Caki2 (cell line): ENCODE results near the gene NSMF. TPM values are rescaled to one million over a fixed set of nuclear protein-coding genes. Genes with fewer than 3 reads are reported as not detected.
A peak's percentile ranks its signal among the peaks of the same experiment; 100 is the strongest.

Source experiments
- DNase-seq: peaks from one replicate; pipeline ENCODE4 v3.0.0-alpha.2; 2015; ENCODE audit warnings: low read depth
- in situ Hi-C: cut with HindIII; loops from 2 replicates; pipeline ENCODE4 v1.10.0; 2016; ENCODE audit warnings: low sequenced_read_pairs, low pct_unique_long_range_greater_than_20kb, mixed read lengths
- total RNA-seq: library from RNA; depleted of rRNA; stranded (reverse); fragments of >200 nt; shearing (Covaris generic); gene quantifications from 2 replicates; pipeline ENCODE4 v1.2.3, GENCODE V29; 2014; ENCODE audit warnings: low replicate concordance

The NSMF gene
- total RNA-seq, 1 experiment from 2014 or later = 41.5 TPM

DNA sequence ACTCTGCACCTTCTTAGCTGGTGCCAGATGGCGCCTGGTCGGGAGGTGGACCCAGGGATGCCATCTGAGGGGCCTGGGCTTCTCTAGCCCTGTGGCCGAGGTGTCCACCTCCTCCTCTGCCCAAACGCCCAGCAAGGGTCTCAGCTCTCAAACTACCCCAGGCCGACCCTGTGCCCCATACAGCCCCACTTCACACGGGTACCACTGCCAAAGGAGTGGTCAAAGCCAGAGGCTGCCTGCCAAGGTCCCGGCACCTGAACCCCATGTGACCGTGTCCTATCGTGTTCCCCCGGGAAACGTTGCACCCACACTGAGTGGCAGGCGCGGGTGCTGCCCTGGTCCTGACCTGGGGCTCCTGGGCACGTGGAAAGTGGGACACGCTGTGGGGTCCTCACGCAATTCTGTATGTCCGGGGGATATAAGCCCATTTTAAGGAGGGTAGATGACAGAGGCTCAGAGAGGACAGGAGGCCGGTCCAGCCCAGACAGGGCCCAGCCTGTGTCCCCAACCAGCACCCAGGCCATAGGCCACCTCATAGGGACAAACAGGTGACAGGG, 19.9 kb downstream of the NSMF start:
- in situ Hi-C loops = no loop called here
- no peak for DNase-seq

DNA sequence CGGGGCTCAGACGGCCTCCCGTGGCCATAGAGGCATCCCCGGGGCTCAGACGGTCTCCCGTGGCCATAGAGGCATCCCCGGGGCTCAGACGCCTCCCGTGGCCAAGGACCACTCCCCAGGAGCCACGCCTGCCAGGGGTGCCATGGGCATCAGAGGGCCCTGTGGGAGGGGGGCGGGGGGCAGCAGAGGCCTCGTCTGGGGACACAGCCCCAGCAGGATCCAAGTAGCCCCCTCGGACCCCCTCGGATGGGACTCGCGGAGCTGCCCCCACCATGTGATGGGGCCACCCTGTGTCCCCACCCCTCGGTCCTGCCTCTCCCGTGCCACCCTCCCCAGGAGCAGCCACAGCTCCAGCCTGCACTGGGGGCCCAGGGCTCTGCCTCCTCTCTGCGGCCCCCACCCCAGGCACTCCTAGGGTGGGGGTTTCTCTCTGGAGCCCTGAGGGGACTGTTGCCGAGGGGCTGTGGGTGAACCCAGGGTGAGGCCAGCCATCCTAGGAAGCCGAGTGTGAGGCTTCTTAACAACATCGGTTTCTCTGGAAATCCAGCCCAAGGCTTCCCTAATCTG, 20.5 kb downstream of the NSMF start:
- no peak for DNase-seq
- in situ Hi-C loops = no loop called here

DNA sequence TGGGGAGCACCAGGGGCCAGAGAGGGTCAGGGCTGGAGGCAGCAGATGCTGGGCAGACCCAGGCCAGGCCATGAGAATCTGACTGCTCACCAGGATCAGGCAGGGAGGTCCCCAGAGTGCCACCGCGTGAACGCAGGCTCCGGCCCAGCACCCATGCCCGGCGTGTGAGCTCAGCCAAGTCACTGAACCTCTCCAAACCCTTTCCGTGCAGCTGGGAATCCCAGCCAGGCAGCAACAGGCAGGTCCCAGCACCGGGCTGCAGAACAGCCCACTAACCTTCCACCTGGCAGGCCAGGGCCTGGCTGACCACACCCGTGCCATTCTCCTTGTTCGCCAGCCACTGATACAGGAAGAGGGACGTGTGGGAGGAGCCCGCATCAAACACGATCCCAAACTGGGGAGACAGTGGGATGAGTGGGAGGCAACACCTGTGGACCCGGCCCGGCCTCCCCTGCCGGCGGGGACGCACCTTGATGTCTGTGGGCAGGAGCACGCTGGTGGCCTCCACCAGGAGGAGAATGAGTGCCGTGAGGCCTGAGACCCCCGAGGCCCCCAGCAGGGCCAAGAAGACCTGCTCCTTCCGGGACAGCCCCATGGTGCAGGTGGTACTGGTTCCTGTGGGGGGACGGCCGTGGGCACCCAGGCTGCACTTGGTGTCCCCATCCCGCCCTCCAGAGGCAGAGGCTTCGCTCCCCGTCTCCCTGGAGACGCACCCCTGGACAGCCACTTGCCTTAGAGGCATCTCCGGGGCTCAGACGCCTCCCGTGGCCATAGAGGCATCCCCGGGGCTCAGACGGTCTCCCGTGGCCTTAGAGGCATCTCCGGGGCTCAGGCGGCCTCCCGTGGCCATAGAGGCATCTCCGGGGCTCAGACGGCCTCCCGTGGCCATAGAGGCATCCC, 21.2 kb downstream of the NSMF start:
- no peak for DNase-seq
- in situ Hi-C loops = no loop called here

DNA sequence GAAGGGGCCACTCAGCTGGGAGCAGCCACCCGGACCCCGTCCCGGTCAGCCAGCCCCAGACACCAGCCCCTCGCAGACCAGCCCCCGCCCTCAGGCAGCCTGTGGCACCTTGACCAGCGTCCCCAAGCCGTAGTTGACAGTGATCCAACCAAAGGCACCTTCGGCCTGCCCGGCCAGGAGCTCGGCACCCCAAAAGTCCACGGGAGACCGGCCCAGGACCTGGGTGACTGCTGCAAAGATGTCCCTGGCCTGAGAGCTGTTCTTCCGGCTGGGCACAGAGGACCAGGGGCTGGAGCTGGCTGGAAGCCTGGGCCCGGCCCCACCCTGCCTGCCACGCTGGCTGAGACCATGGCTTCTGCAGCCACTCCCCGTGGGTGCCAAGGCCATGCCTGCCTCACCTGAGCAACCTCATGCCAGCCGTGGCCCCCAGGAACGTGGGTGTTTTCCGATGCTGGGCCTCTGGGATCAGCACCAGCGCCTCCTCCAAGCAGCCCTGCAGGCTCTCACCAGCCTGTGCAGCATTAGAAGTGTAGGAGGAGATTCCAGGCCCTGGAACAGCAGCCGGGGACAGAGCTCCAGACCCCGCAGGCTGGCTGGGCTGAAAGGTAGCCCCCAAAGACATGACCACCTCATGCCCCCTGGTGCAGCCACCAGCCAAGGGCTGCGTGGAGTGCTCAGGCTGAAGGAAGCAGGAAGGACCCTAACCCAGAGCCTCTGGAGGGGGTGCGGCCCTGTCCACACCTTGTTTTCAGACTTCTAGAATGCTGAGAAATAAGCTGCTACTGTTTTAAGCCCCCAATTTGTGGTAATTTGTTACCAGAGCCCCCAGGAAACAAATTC, 22.2 kb downstream of the NSMF start:
- DNase-seq = no peak
- in situ Hi-C loops = no loop called here

DNA sequence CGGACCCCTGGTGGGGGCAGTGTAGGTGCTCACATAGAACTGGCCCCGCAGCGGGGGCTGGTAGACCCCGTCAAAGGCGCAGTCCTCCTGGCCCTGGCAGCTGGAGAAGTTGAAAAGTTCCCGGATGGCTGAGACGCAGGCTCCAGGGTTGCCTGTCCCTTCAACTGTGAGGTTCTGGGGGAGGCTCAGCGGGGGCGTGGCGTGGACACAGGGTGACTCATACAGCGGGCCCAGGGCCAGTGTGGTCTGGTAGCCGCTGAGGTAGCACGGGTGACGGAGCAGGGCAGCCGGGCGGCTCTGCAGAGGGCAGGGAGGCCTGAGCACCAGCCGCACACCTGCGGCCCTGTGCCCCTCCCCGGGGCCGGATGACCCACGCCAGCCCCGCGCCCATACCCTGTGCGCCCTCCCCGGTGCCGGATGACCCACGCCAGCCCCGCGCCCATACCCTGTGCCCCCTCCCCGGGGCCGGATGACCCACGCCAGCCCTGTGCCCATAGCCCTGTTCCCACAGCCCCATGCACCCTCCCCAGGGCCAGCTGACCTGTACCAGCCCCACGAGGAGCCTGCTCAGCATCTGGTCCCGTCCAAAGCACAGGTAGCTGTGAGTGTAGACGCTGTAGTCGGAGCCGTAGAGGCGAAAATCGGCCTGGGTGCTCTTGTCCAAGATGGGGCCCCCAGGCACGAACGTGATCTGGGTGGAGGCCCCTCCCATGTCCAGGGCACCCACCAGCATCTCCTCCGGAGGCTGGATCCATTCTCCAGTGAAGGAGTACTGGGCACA, 23.0 kb downstream of the NSMF start:
- in situ Hi-C loops = no loop called here
- peak; percentile 82 for DNase-seq

DNA sequence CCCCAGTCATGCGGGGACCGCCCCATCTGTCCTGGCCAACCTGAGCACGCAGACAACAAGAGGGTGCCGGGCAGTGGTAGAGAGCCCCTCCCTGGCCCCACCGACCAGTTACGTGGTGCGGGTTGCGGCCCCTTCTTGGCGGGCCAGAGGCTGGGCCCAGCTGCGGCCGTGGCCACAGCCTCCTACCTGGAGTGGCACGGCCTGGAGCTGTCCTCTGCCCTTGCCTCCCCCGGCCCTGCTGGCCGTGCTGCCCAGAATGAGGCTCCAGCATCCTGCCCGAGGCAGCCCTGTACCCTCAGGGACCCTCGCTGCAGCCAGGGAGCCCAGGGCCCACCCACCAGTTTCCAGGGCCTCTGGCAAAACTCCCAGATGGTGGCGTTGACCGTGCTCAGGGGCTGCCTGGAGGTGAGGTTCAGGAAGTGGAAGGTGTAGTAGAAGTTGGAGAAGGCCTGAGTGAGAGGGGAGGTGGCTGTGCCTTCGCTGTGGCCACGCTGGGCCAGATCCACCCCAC, 23.7 kb downstream of the NSMF start:
- no peak for DNase-seq
- in situ Hi-C loops = no loop called here

DNA sequence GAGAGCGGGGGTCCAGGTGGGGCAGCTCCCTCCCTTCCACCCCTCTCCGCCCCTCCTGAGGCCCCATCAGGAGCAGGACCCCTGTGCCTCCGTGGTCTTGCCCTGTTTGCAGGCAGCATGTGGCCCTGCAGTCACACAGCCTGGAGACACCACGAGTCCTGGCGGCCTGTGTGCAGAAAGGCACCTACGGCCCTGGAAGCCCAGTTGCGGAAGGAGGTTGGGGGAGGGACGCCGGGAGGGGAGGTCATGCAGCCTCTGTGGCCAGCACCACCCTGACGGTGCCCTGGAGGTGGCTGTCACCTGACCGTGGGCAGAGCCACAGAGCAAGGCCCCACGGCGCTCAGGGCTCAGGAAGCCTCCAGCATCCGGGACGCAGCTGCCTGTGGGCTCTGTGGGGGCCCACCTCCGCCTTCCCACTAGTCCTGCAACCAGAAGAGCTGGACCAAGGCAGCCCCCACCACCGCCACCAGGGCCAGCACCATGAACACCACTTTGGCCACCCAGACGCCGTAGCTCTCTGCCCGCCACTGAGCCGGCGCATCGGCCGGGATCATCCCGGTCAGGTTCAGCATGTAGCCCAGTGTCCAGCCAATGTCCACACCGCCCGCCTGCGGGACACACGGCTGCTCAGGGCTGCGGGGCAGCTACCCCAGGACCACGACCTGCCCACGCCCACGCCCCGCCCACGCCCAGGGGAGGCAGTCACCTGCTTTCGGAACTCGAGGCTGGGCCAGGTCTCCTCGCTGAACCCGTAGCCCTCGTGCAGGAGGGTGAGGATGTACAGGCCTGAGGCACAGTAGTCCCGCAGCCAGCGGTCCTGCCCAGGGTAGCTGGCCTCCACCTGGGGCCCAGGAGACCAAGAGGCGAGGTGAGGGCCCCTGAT, 24.4 kb downstream of the NSMF start:
- DNase-seq = no peak
- in situ Hi-C loops = no loop called here

DNA sequence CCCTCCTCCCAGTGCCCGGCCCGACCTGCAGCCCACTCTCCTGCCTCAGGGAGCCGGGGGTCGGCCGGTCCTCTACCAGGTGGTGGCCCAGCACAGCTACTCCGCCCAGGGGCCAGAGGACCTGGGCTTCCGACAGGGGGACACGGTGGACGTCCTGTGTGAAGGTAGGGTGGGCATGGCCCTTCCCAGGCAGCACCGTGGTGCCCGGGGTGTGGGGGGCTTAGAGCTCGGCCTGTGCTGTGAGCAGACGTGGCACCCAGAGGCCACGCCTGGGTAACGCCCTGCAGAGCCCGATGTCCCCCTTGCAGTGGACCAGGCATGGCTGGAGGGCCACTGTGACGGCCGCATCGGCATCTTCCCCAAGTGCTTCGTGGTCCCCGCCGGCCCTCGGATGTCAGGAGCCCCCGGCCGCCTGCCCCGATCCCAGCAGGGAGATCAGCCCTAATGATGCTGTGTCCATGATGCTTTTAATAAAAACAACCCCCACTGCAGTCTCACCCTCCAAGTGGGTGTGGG, 25.2 kb downstream of the NSMF start:
- in situ Hi-C loops = no loop called here
- DNase-seq = no peak

DNA sequence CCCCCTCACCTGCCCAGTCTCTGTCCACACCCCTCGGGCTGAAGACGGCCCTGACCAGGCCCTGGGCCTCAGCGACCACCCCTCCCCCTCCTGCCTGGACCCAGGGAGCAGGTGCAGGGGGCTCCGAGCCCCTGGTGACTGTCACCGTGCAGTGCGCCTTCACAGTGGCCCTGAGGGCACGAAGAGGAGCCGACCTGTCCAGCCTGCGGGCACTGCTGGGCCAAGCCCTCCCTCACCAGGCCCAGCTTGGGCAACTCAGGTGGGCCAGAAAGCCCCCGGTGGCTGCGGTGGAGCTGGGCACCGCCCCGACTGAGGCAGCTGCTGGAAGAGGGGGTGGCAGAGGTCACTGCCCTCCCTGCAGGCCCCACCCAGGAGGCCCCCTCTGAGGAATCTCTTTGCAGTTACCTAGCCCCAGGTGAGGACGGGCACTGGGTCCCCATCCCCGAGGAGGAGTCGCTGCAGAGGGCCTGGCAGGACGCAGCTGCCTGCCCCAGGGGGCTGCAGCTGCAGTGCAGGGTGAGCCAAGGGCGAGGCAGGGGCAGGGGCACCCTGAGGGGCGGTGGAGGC, 25.7 kb downstream of the NSMF start:
- in situ Hi-C loops = no loop called here

DNA sequence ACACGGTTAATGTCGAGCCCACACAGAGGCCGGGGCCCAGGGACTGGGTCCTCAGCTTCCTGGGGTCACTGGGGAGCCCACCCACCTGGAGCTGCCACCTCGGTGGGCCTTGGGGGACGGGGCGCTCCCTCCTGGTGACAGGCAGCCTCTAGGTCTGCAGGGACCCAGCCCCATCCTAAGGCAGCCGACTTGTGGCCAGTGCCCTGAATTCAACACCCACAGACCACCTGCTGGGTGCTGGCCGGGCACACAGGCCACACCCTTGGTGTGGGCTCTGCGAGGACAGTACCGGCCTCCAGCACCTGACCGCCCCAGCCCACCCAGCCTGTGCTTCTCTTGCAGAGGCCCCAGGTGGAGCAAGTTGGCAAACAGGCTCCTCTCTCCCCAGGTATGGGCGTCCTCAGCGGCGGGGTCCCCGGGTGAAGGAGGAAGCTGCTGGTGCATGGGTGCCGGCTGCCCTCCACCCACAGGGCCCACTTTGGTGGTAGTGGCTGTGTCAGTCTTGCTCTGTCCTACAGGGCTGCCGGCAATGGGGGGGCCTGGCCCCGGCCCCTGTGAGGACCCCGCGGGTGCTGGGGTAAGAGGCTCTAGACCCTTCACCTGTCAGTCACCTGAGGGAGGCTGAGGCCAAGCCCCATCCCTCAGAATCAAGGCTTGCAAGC, 26.3 kb downstream of the NSMF start:
- in situ Hi-C loops = no loop called here

More for the DNA sequence above, 25.7 kb downstream of the NSMF start:
- no peak for DNase-seq

DNA sequence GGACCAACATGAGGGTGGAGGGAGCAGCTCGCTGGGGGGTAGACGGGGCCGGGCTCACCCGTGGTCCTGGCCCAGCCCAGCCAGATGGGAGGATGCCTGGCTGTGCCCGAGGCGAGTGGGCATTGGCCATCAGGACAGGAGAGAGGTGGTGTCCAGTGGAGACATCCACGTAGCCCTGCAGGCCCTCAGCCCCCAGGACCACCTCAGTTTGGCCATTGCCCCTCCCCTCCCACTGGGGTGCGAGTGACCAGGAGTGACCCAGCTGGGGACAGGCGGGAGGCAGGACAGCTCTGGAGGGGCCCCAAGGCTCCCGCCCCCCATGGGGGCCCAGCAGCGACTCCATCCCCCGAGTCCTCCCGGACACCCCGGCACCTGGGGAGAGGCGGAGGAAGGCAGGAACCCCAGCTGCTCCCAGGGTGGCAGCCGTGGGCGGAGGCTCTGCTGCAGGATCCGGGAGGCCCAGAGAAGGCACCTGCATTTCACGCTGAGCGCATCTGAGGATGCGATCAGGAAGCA, 27.7 kb downstream of the NSMF start:
- in situ Hi-C loops = no loop called here

More for the DNA sequence above, 26.3 kb downstream of the NSMF start:
- no peak for DNase-seq

DNA sequence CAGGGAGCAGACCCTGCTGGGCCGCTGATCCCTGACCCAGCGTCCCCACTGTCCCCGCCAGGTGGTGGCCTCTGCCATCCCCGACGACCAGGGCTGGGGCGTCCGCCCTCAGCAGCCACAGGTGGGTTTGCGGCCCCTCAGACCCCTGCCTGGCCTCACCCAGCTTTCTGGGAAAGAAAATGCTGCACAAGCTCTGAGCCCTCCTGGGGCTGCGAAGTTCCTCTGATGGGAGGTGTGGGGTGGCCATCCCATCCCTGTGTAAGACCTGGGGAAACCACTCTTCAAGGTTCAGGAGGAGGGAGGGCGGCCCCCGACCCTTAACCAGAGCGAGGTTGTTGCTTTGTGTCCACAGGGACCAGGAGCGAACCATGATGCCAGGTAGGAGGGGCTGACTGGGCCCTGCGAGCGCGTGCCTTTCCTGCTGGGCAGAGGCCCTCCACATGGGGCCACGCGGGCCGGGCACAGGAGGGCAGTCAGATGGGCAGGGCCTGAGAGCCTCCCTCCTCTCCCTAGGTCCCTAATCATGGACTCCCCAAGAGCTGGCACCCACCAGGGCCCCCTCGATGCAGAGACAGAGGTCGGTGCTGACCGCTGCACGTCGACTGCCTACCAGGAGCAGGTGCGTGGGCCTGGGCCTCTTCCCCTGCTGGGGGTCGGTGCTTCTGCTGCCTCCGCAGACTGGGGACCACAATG, 28.3 kb downstream of the NSMF start:
- no peak for DNase-seq
- in situ Hi-C loops = no loop called here

More for the DNA sequence above, 27.7 kb downstream of the NSMF start:
- no peak for DNase-seq

DNA sequence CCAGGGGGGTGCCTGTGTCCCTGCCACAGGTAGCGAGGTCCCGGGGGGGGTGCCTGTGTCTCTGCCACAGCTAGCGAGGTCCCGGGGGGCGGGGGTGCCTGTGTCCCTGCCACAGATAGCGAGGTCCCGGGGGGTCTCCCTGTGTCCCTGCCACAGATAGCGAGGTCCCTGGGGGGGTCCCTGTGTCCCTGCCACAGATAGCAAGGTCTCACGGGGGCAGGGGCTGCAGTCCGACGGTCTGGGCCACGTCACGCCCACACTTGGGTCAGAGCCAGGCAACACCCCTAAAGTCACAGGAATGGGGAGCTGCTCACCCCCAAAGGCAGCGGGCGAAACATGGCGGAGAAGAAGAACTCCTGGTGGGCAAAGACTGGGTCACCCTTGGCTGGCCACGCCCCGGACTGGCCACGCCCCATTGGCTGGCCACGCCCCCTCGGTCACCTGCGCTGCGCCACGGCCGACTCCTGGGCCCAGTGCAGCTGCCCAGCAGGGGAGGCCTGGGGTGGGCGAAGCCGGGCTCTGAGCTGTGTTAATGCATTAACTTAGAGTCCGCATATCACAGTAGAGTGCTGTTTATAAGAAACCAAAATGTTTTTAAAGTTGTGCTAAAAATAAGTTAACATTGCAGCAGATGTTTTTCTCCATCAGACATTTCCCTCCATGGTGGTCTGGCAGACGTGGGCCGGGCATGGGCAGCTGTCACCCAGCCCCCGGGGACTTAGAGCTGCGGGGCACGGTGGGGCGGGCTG, 29.0 kb downstream of the NSMF start:
- DNase-seq = no peak
- in situ Hi-C loops = no loop called here

DNA sequence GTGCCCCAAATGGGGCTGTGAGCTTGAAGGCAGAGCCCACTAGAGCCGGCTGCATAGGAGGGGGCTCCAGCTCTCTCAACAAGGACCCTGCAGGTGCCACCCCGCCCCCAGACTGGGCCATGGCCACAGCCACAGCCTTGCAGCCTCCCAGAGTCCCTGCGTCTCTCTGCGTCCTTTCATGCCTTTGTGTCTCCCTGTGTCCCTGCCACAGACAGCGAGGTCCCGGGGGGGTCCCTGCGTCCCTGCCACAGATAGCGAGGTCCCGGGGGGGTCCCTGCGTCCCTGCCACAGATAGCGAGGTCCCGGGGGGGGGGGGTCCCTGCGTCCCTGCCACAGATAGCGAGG, 29.6 kb downstream of the NSMF start:
- in situ Hi-C loops = no loop called here
- no peak for DNase-seq
